ENCODE results near the gene PANX2.
"Not testable (repeated sequence)": the region's sequence is repeated elsewhere in the genome, so short reads cannot be mapped to it uniquely, and the experiment has no call there.

The PANX2 gene

GRCh38 chr22:50161508-50162390 lies 8.8 kb upstream of the PANX2 start:
- no peak for DNase-seq (ENCODE audit: low spot score)
- no peak for TF ChIP-seq CTCF (IDR thresholded peaks at IDR 0.05; ENCODE audit: extremely low read depth, missing control alignments)

GRCh38 chr22:50162391-50162956 lies 8.1 kb upstream of the PANX2 start:
- no peak for DNase-seq (ENCODE audit: low spot score)
- TF ChIP-seq CTCF (IDR thresholded peaks at IDR 0.05; ENCODE audit: extremely low read depth, missing control alignments) = no peak

DNA sequence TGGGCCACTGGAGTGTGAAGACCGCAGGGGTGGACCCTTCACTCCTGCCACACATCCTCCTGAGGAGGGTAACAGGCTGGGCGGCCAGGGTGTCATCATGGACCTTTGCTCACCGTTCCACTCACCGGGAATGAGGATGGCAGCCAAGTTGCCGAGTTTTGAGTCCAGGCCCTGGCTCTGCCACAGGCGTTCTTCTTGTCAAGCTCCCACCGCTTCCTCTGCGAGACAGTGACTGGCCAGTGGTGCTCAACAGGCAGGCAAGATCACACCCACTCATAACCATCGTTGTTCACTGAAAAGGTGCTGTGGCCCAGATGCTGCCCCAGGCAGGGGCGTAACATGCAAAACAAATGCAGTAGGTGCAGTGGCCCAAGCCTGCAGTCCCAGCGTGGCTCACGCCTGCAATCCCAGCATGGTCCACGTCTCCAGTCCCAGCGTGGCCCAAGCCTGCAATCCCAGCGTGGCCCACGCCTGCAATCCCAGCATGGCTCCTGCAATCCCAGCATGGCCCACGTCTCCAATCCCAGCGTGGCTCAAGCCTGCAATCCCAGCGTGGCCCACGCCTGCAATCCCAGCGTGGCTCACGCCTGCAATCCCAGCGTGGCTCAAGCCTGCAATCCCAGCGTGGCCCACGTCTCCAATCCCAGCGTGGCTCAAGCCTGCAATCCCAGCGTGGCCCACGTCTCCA lies 5.0 kb upstream of the PANX2 start:
- DNase-seq (ENCODE audit: low spot score) = no peak
- TF ChIP-seq CTCF (IDR thresholded peaks at IDR 0.05; ENCODE audit: extremely low read depth, missing control alignments) = no peak

DNA sequence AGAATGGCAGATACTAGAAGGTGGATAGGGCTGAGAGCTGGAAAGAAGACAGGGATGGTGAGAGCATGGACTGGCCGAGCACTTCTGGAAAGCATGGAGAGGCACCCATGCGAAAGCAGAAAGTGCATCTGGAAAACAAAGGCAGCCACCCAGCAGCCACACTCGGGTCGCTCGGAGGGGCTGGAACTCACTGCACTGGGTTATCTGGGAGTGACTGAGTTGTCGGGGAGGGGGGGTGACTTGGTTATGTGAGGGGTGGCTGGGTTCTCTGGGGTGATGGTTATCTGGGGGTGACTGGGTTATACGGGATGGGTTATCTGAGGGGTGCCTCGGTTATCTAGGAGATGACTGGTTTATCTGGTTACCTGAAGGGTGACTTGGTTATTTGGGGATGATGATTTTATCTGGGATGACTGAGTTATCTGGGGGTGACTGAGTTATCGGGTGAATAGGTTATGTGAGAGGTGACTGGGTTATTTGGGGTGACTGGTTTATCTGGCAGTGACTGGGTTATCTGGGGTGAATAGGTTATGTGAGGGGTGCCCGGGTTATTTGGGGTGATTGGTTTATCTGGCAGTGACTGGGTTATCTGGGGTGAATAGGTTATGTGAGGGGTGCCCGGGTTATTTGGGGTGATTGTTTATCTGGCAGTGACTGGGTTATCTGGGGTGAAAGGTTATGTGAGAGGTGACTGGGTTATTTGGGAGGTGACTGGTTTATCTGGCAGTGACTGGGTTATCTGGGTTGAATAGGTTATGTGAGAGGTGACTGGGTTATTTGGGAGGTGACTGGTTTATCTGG lies 2.6 kb upstream of the PANX2 start:
- no peak for TF ChIP-seq CTCF (IDR thresholded peaks at IDR 0.05; ENCODE audit: extremely low read depth, missing control alignments)
- no peak for DNase-seq (ENCODE audit: low spot score)

DNA sequence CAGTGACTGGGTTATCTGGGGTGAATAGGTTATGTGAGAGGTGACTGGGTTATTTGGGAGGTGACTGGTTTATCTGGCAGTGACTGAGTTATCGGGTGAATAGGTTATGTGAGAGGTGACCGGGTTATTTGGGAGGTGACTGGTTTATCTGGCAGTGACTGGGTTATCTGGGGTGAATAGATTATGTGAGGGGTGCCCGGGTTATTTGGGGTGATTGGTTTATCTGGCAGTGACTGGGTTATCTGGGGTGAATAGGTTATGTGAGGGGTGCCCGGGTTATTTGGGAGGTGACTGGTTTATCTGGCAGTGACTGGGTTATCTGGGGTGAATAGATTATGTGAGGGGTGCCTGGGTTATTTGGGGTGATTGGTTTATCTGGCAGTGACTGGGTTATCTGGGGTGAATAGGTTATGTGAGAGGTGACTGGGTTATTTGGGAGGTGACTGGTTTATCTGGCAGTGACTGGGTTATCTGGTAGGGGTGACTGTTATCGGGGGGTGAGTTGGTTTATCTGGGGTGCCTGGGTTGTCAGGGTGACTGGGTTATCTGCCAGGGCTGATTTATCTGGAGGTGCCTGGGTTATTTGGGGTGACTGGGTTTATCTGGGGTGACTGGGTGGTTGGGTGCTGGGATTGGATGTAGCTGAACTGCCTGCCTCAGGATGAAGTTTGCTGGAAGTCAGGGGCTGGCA lies 1.9 kb upstream of the PANX2 start:
- DNase-seq (ENCODE audit: low spot score) = not testable (repeated sequence)

DNA sequence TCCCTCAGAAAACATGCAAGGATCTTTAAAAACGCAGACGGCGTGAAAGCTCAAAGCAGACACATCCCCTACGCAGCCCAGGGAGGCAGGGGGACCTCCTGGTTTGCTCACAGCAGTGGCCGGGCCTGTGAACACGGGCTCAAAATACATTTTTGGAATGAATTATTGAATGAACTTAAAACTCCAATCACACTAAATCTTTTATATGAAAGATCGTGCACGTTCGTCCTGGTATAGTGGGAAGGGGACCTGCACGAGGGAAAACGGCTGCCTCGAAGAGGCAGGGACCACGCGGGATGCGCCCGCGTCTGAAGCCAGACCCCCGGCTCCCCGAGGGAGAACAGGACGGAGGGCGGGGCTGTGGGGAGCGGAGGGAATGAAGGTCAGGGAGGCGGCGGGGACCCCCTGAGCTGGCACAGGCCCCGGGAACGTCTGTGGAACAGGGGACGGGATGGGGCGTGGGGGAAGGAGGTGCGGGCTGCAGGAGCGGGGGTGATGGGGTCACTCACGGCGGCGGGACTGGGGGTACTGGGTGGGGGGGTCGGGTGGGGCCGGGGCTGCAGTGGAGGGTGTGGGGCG lies 1.3 kb upstream of the PANX2 start:
- no peak for TF ChIP-seq CTCF (IDR thresholded peaks at IDR 0.05; ENCODE audit: extremely low read depth, missing control alignments)
- DNase-seq (ENCODE audit: low spot score) = no peak
